ENCODE results near the gene KRT38. TPM values are rescaled to one million over a fixed set of nuclear protein-coding genes. Genes with fewer than 3 reads are reported as not detected.
"Not testable (repeated sequence)": the region's sequence is repeated elsewhere in the genome, so short reads cannot be mapped to it uniquely, and the experiment has no call there.

Gene KRT38
- total and polyA plus RNA-seq, 2 of the 8 experiments (the other 6 are each of a cell fraction or from before 2014, with no cell fraction given): not detected

DNA sequence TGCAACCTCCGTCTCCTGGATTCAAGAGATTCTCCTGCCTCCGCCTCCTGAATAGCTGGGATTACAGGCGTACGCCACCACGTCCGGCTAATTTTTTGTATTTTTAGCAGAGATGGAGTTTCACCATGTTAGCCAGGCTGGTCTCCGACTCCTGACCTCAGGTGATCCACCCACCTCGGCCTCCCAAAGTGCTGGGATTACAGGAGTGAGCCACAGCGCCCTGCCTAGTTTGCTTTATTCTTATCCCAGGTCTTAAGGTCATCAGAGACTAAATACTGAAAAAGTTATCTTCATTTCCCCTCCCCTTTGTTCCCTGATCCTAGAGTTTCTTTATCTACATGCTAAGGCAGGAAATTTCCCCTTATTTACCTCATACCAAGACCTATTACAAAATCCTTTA is 10.4 kb downstream of the KRT38 start:
- H4K8ac ChIP-seq (ENCODE audit: extremely low read depth, insufficient read depth, low read length); H2BK15ac ChIP-seq (ENCODE audit: low read length); FAIRE-seq; H3K14ac ChIP-seq (ENCODE audit: insufficient read length); H3K23me2 ChIP-seq (ENCODE audit: low read depth, low read length); H3K9me3 ChIP-seq (ENCODE audit: insufficient read depth in 2 of 2, low read depth in 1 of 2, low read length in 1 of 2); H2BK5ac ChIP-seq (ENCODE audit: low read depth, low read length); H3K4me1 ChIP-seq (replicated peaks in 1 of 4; ENCODE audit: control insufficient read depth in 3 of 4, insufficient read depth in 4 of 4, low read length in 3 of 4); DNase-seq (ENCODE audit: low read depth in 1 of 2, low spot score in 2 of 2); H4K20me1 ChIP-seq (replicated peaks in 1 of 2; ENCODE audit: control insufficient read depth in 1 of 2, insufficient read depth in 2 of 2, low read length in 2 of 2); H2BK20ac ChIP-seq (ENCODE audit: low read length); H3K36me3 ChIP-seq (ENCODE audit: control insufficient read depth in 2 of 4, insufficient read depth in 4 of 4, low read length in 3 of 4); H3K56ac ChIP-seq (replicated peaks; ENCODE audit: insufficient read length, low read depth, low read length); H3K9ac ChIP-seq (replicated peaks in 1 of 4; ENCODE audit: extremely low read depth in 1 of 4, low read depth in 3 of 4, low read length in 3 of 4); H3K79me1 ChIP-seq (ENCODE audit: low read depth, low read length); H2AFZ ChIP-seq (ENCODE audit: low read length); H2AK5ac ChIP-seq (ENCODE audit: low read depth, low read length); H3K18ac ChIP-seq (ENCODE audit: extremely low read depth, low read length); H3K4me3 ChIP-seq (ENCODE audit: extremely low read depth in 1 of 4, insufficient read depth in 2 of 4, low read depth in 3 of 4, low read length in 4 of 4); H3K27me3 ChIP-seq (replicated peaks in 1 of 4; ENCODE audit: control insufficient read depth in 3 of 4, extremely low read depth in 1 of 4, insufficient read depth in 3 of 4, low read length in 3 of 4); H2BK120ac ChIP-seq (replicated peaks; ENCODE audit: low read depth, low read length); H3K27ac ChIP-seq (ENCODE audit: low read depth, low read length); H2BK12ac ChIP-seq (ENCODE audit: low read depth, low read length); H3K79me2 ChIP-seq (ENCODE audit: control insufficient read depth in 1 of 2, insufficient read depth in 2 of 2, low read length in 2 of 2); H3K4ac ChIP-seq (replicated peaks; ENCODE audit: insufficient read length, low read depth, low read length); H4K5ac ChIP-seq (ENCODE audit: insufficient read length, low read depth, low read length); POLR2A ChIA-PET (ENCODE audit: partially characterized antibody); H3K4me2 ChIP-seq (ENCODE audit: insufficient read depth in 1 of 2, low read depth in 2 of 2, low read length in 2 of 2); H3K23ac ChIP-seq (ENCODE audit: insufficient read length); H4K91ac ChIP-seq (replicated peaks; ENCODE audit: insufficient read length, low read length): not testable (repeated sequence)
- CTCF ChIA-PET (ENCODE audit: partially characterized antibody): interaction anchor here (1.0 to 1.4 kb wide), 2 partner anchors 13 to 120 kb away, joined by 3 to 5 read pairs; no protein-coding TSS in a partner anchor
- 88% methylated on average over 9 of the region's 9 CpGs; no CpG with 5 or more reads in 1 of the 2 experiments for WGBS, 2 experiments (ENCODE audit: extremely low coverage in 1 of 2, insufficient coverage in 1 of 2, insufficient read length in 1 of 2, insufficient replicate concordance in 2 of 2, low coverage in 1 of 2, low lambda C conversion rate in 2 of 2, missing lambda C conversion rate in 1 of 2)

Measured in H1 (cell line).